Frontal cortex (tissue), 4 donors: ENCODE results near the gene ERV3-1. TPM values are rescaled to one million over a fixed set of nuclear protein-coding genes. Genes with fewer than 3 reads are reported as not detected.
A peak's percentile ranks its signal among the peaks of the same experiment; 100 is the strongest.
"Not testable (repeated sequence)": the region's sequence is repeated elsewhere in the genome, so short reads cannot be mapped to it uniquely, and the experiment has no call there.

Experiments used
- DNase-seq, 2 donors: peaks; one replicate each; pipeline ENCODE4 v3.0.0; 2012; ENCODE audit warnings: low spot score in 2 of 2
- FAIRE-seq: peaks from 2 replicates; lab custom pipeline; 2012; peaks lifted over from hg19 to GRCh38; lab: Jason Lieb, UNC
- total RNA-seq: library from RNA; depleted of rRNA; stranded (reverse); fragments of >200 nt; gene quantifications from one replicate; pipeline ENCODE4 v1.2.3, GENCODE V29; 2014
- donor health status: control.
- donor health status: control.
- donor health status: control.

The ERV3-1 gene
- total RNA-seq = 14.3 TPM

GRCh38 chr7:65006094-65006992, at the start of gene ERV3-1:
Gene ERV3-1, minus strand, starts transcription at chr7:65006687. Its CDS starts 13,661 bp downstream, at chr7:64993026.
- FAIRE-seq = no peak
- DNase-seq = peak; percentile 71 to 88

GRCh38 chr7:65055786-65056185, 49.3 kb upstream of the ERV3-1 start:
- not testable (repeated sequence) for FAIRE-seq, DNase-seq

GRCh38 chr7:65054466-65054994, 48.0 kb upstream of the ERV3-1 start:
- FAIRE-seq, DNase-seq: not testable (repeated sequence)

- not testable (repeated sequence) for FAIRE-seq, DNase-seq
Observed at GRCh38 chr7:65051654-65052053, 45.2 kb upstream of the ERV3-1 start.

GRCh38 chr7:65051139-65051538, 44.7 kb upstream of the ERV3-1 start:
- not testable (repeated sequence) for DNase-seq
- peak; percentile 24 for FAIRE-seq

- FAIRE-seq, DNase-seq: not testable (repeated sequence)
Observed at GRCh38 chr7:65046329-65046728, 39.8 kb upstream of the ERV3-1 start.

GRCh38 chr7:65045589-65045988, 39.1 kb upstream of the ERV3-1 start:
- FAIRE-seq = not testable (repeated sequence)

GRCh38 chr7:65038767-65039166, 32.3 kb upstream of the ERV3-1 start:
- not testable (repeated sequence) for FAIRE-seq, DNase-seq

More at GRCh38 chr7:65045589-65045988, 39.1 kb upstream of the ERV3-1 start:
- not testable (repeated sequence) for DNase-seq

GRCh38 chr7:65037740-65038688, 31.5 kb upstream of the ERV3-1 start:
- peak; percentile 86 to 92 for DNase-seq
- FAIRE-seq = no peak

- FAIRE-seq, DNase-seq: not testable (repeated sequence)
Observed at GRCh38 chr7:65036526-65036925, 30.0 kb upstream of the ERV3-1 start.

GRCh38 chr7:65035469-65035868, 29.0 kb upstream of the ERV3-1 start:
- not testable (repeated sequence) for DNase-seq

GRCh38 chr7:65034120-65034782, 27.8 kb upstream of the ERV3-1 start:
- not testable (repeated sequence) for DNase-seq, FAIRE-seq

More at GRCh38 chr7:65035469-65035868, 29.0 kb upstream of the ERV3-1 start:
- FAIRE-seq = not testable (repeated sequence)

- not testable (repeated sequence) for FAIRE-seq, DNase-seq
Observed at GRCh38 chr7:65033391-65033790, 26.9 kb upstream of the ERV3-1 start.

- not testable (repeated sequence) for FAIRE-seq, DNase-seq
Observed at GRCh38 chr7:65025023-65025422, 18.5 kb upstream of the ERV3-1 start.

GRCh38 chr7:65020978-65021377, 14.5 kb upstream of the ERV3-1 start:
- DNase-seq, FAIRE-seq: not testable (repeated sequence)

GRCh38 chr7:65009881-65010280, 3.4 kb upstream of the ERV3-1 start:
- not testable (repeated sequence) for FAIRE-seq, DNase-seq

- DNase-seq, FAIRE-seq: not testable (repeated sequence)
Observed at GRCh38 chr7:65009394-65009793, 2.9 kb upstream of the ERV3-1 start.

- not testable (repeated sequence) for DNase-seq, FAIRE-seq
Observed at GRCh38 chr7:65007036-65007435, 549 bp upstream of the ERV3-1 start.

- DNase-seq = no peak
- no peak for FAIRE-seq
Observed at GRCh38 chr7:65004575-65004974, 1.9 kb downstream of the ERV3-1 start.
